Hepatocyte (in vitro differentiated cells): ENCODE measurements around the gene ANKRD31. TPM values are rescaled to one million over a fixed set of nuclear protein-coding genes. Genes with fewer than 3 reads are reported as not detected.
"Not testable (repeated sequence)": the region's sequence is repeated elsewhere in the genome, so short reads cannot be mapped to it uniquely, and the experiment has no call there.

Experiments used
- DNase-seq: peaks from one replicate; pipeline ENCODE4 v3.0.0-alpha.2; 2016; ENCODE audit warnings: low spot score
- H2AFZ ChIP-seq: fragments of 200-600 bp; sonication (generic); 2 replicates; pipeline ENCODE4 v1.6.0; 2016; ENCODE audit warnings: antibody characterized with exemption, mild to moderate bottlenecking
- H3K27ac ChIP-seq: fragments of 200-600 bp; sonication (generic); 2 replicates; pipeline ENCODE4 v1.5.1; 2016; ENCODE audit warnings: mild to moderate bottlenecking
- H3K27me3 ChIP-seq: fragments of 200-600 bp; sonication (generic); 2 replicates; pipeline ENCODE4 v1.6.1; 2016
- H3K36me3 ChIP-seq: fragments of 200-600 bp; sonication (generic); replicated peaks from 2 replicates; pipeline ENCODE4 v1.5.1; 2016; ENCODE audit warnings: low read depth; ENCODE audit not compliant: insufficient read depth
- H3K4me1 ChIP-seq: fragments of 200-600 bp; sonication (generic); 2 replicates; pipeline ENCODE4 v1.5.1; 2016; ENCODE audit warnings: mild to moderate bottlenecking, moderate library complexity; ENCODE audit not compliant: insufficient read depth
- H3K4me2 ChIP-seq: fragments of 200-600 bp; sonication (generic); 2 replicates; pipeline ENCODE4 v1.6.0; 2016
- H3K4me3 ChIP-seq: fragments of 200-600 bp; sonication (generic); 2 replicates; pipeline ENCODE4 v1.5.1; 2016; ENCODE audit warnings: mild to moderate bottlenecking
- H3K79me2 ChIP-seq: fragments of 200-600 bp; sonication (generic); 2 replicates; pipeline ENCODE4 v1.6.0; 2017; ENCODE audit warnings: mild to moderate bottlenecking
- H3K9me2 ChIP-seq: fragments of 200-600 bp; sonication (generic); replicated peaks from 2 replicates; pipeline ENCODE4 v1.6.0; 2017; ENCODE audit warnings: mild to moderate bottlenecking; ENCODE audit not compliant: insufficient read depth
- H3K9me3 ChIP-seq: fragments of 200-600 bp; sonication (generic); 2 replicates; pipeline ENCODE4 v1.5.1; 2016; ENCODE audit warnings: low read depth, mild to moderate bottlenecking
- H4K20me1 ChIP-seq: fragments of 200-600 bp; sonication (generic); 2 replicates; pipeline ENCODE4 v1.6.0; 2016; ENCODE audit warnings: mild to moderate bottlenecking; ENCODE audit not compliant: insufficient read depth, poor library complexity, severe bottlenecking
- CTCF ChIP-seq: fragments of 200-600 bp; sonication (generic); IDR thresholded peaks from 2 replicates; pipeline ENCODE4 v1.5.1; 2016; ENCODE audit warnings: antibody characterized with exemption, mild to moderate bottlenecking; ENCODE audit not compliant: poor library complexity
- EZH2 ChIP-seq: fragments of 200-600 bp; sonication (generic); IDR thresholded peaks from 2 replicates; pipeline ENCODE4 v1.6.1; 2016; ENCODE audit warnings: antibody characterized with exemption, mild to moderate bottlenecking, borderline replicate concordance
- EZH2phosphoT487 ChIP-seq: fragments of 200-600 bp; sonication (generic); IDR thresholded peaks from one replicate; pipeline ENCODE4 v1.6.1; 2018; ENCODE audit warnings: antibody characterized with exemption, mild to moderate bottlenecking, low read depth, moderate library complexity; ENCODE audit not compliant: unreplicated experiment, severe bottlenecking
- WGBS: methylation state at CpG from one replicate; pipeline ENCODE4 v1.1.6; 2016; ENCODE audit warnings: low lambda C conversion rate; ENCODE audit errors: missing lambda C conversion rate; 5-methylcytosine and 5-hydroxymethylcytosine counted together
- polyA plus RNA-seq: library from polyadenylated mRNA; unstranded; fragments of >200 nt; fragmentation: Nextera tagmentation; extraction: Ambion mirVana; gene quantifications from 2 replicates; pipeline ENCODE4 v1.2.1, GENCODE V29; 2016
- total RNA-seq: library from RNA; depleted of rRNA; stranded (reverse); fragments of >200 nt; gene quantifications from 2 replicates; pipeline ENCODE4 v1.2.3, GENCODE V29; 2014

ANKRD31 gene
- total and polyA plus RNA-seq, 2 experiments from 2014 or later, result 0.19 to 0.47 TPM

DNA sequence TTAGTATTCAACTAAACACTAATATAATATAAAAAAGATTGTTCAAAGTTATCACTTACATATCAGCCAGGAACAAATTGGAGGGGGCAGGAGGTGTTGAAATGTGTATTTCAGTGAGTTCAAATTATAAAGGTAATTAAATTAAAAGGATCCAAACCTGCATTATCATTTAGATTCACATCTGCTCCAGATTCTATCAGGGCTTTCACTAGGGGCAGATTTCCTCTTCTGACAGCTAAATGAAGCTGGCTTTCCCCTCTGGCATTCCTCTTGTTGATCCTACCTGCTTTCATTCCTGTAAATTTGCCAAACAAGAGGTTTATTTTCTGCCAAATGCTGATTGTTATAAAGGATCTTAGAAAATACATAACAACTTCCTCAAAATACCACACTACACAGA lies 98.0 kb downstream of the ANKRD31 start:
- H3K36me3 ChIP-seq, result no peaks in the 10 kb centered on the region
- no peak for DNase-seq
- H2AFZ ChIP-seq, result no peak overlapping the region
- no peak overlapping the region for H3K4me3 ChIP-seq
- H3K27ac ChIP-seq, result no peak overlapping the region
- H3K4me1 ChIP-seq, result no peaks in the 10 kb centered on the region
- no peaks in the 10 kb centered on the region for H3K9me3 ChIP-seq
- H4K20me1 ChIP-seq, result no peaks in the 10 kb centered on the region
- H3K27me3 ChIP-seq, result no peaks in the 10 kb centered on the region
- no peaks in the 10 kb centered on the region for H3K9me2 ChIP-seq
- no peaks in the 10 kb centered on the region for H3K79me2 ChIP-seq
- H3K4me2 ChIP-seq, result no peak overlapping the region
- TF ChIP-seq EZH2phosphoT487, result no peak
- no peak for TF ChIP-seq EZH2
- TF ChIP-seq CTCF, result no peak

- no peak overlapping the region for H2AFZ ChIP-seq
- no peaks in the 10 kb centered on the region for H3K9me3 ChIP-seq
- H3K9me2 ChIP-seq, result no peaks in the 10 kb centered on the region
- H3K4me3 ChIP-seq, result no peak overlapping the region
- no peaks in the 10 kb centered on the region for H3K27me3 ChIP-seq
- H3K79me2 ChIP-seq, result no peaks in the 10 kb centered on the region
- no peak for DNase-seq
- TF ChIP-seq CTCF, result no peak
- TF ChIP-seq EZH2phosphoT487, result no peak
- TF ChIP-seq EZH2, result no peak
- WGBS, result 96% methylated on average over 21 of the region's 21 CpGs
- H3K27ac ChIP-seq, result no peak overlapping the region
- no peaks in the 10 kb centered on the region for H3K4me1 ChIP-seq
- no peaks in the 10 kb centered on the region for H4K20me1 ChIP-seq
- no peaks in the 10 kb centered on the region for H3K36me3 ChIP-seq
- H3K4me2 ChIP-seq, result no peak overlapping the region
These were observed 105.8 kb downstream of the ANKRD31 start for GRCh38 chr5:75130818-75131349.

DNA sequence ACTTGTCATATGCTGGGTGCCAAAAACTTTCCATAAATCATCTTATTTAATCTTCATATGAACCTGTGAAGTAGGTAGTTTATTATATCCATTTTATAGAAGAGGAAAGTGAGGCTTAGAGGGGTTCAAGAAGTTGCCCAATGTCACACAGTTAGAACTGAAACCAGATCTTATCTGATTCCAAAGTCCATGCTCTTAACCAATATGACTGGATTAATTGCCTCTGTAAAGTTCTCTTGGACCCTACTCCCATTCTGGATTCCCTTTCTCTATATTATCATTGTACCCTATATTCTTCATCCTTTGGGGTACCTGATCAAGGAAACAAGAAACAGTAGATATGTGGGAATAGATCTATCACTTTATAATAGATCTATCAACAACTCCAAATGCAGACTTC lies 119.8 kb downstream of the ANKRD31 start:
- no peak overlapping the region for H3K4me3 ChIP-seq
- no peak for DNase-seq
- no peaks in the 10 kb centered on the region for H3K27me3 ChIP-seq
- H4K20me1 ChIP-seq, result no peaks in the 10 kb centered on the region
- no peaks in the 10 kb centered on the region for H3K36me3 ChIP-seq
- no peaks in the 10 kb centered on the region for H3K9me2 ChIP-seq
- no peak for TF ChIP-seq EZH2phosphoT487
- TF ChIP-seq EZH2, result no peak
- TF ChIP-seq CTCF, result no peak
- H3K9me3 ChIP-seq, result no peaks in the 10 kb centered on the region
- no peak overlapping the region for H2AFZ ChIP-seq
- no peak overlapping the region for H3K27ac ChIP-seq
- H3K4me2 ChIP-seq, result no peak overlapping the region
- no peaks in the 10 kb centered on the region for H3K79me2 ChIP-seq
- H3K4me1 ChIP-seq, result no peaks in the 10 kb centered on the region

DNA sequence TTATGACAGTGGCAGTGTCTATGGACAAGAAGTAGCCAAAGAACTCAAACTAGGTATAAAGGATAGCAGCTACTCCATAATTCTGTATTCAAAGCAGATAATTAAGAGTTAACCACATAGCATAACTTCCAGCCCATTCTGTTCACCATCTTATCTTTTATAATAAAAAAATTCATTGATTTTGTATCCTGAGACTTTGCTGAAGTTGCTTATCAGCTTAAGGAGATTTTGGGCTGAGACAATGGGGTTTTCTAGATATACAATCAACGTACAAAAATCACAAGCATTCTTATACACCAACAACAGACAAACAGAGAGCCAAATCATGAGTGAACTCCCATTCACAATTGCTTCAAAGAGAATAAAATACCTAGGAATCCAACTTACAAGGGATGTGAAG lies 122.4 kb downstream of the ANKRD31 start:
- 80% methylated on average over 1 of the region's 1 CpG for WGBS

More for the DNA sequence above, 122.4 kb downstream of the ANKRD31 start:
- H3K4me1 ChIP-seq, H3K79me2 ChIP-seq, H3K9me2 ChIP-seq, H4K20me1 ChIP-seq, H3K9me3 ChIP-seq, DNase-seq, H3K27ac ChIP-seq, H3K4me2 ChIP-seq, H3K36me3 ChIP-seq, H3K4me3 ChIP-seq, H2AFZ ChIP-seq, H3K27me3 ChIP-seq: not testable (repeated sequence)
